ENCODE results near the gene UBXN4.

UBXN4 gene

DNA sequence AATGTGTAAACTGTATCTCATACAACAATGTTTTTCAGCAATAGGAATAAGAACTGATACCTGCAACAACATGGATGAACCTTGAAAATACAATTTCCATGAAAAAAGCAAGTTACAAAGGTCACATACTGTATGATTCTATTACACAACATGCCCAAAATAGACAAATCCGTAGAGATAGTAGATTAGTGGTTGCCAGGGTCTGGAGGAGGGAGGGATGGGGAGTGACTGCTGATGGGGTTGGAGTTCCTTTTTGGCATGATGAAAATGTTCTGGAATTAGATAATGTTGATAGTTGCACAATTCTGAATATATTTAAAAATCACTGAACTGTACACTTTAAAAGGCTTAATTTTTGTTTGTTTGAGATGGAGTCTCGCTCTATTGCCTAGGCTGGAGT, 33.8 kb downstream of the UBXN4 start:
- TF ChIP-seq, protein P1, sequence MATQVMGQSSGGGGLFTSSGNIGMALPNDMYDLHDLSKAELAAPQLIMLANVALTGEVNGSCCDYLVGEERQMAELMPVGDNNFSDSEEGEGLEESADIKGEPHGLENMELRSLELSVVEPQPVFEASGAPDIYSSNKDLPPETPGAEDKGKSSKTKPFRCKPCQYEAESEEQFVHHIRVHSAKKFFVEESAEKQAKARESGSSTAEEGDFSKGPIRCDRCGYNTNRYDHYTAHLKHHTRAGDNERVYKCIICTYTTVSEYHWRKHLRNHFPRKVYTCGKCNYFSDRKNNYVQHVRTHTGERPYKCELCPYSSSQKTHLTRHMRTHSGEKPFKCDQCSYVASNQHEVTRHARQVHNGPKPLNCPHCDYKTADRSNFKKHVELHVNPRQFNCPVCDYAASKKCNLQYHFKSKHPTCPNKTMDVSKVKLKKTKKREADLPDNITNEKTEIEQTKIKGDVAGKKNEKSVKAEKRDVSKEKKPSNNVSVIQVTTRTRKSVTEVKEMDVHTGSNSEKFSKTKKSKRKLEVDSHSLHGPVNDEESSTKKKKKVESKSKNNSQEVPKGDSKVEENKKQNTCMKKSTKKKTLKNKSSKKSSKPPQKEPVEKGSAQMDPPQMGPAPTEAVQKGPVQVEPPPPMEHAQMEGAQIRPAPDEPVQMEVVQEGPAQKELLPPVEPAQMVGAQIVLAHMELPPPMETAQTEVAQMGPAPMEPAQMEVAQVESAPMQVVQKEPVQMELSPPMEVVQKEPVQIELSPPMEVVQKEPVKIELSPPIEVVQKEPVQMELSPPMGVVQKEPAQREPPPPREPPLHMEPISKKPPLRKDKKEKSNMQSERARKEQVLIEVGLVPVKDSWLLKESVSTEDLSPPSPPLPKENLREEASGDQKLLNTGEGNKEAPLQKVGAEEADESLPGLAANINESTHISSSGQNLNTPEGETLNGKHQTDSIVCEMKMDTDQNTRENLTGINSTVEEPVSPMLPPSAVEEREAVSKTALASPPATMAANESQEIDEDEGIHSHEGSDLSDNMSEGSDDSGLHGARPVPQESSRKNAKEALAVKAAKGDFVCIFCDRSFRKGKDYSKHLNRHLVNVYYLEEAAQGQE (IDR thresholded peaks at IDR 0.05; ENCODE audit: insufficient read depth in 1 of 2, low read depth in 2 of 2, low read length in 2 of 2): no peak
- TF ChIP-seq FOXP2 (optimal IDR thresholded peaks at IDR 0.05; ENCODE audit: borderline replicate concordance, extremely low read depth, extremely low read length, insufficient read depth): no peak
- no peak for TF ChIP-seq POLR2AphosphoS5 (IDR thresholded peaks at IDR 0.05; ENCODE audit: low read depth, low read length)
- no peak for TF ChIP-seq SIN3A (IDR thresholded peaks at IDR 0.05; ENCODE audit: borderline replicate concordance, insufficient read depth, low read length)
- no peak for TF ChIP-seq TAF1 (IDR thresholded peaks at IDR 0.05; ENCODE audit: borderline replicate concordance, insufficient read depth, low read length)

DNA sequence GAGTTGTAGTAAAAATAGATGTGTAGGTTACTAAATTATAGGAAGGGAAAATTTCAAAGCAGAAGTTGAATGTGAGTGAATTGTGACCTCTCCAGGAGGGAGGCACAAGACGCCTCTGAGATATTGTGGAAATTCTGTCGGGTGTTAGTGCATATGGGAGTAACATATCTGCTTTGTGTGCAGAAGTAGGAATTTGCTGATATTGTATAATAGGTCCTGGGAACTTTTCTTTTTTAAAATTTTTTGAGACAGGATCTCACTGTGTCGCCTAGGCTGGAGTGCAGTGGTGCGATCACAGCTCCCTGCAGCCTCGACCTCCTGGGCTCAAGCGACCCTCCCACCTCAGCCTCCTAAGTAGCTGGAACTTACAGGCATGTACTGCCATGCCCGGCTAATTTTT, 34.7 kb downstream of the UBXN4 start:
- TF ChIP-seq, protein P1 (IDR thresholded peaks at IDR 0.05; ENCODE audit: insufficient read depth in 1 of 2, low read depth in 2 of 2, low read length in 2 of 2): no peak
- no peak for TF ChIP-seq POLR2AphosphoS5 (IDR thresholded peaks at IDR 0.05; ENCODE audit: low read depth, low read length)
- TF ChIP-seq TAF1 (IDR thresholded peaks at IDR 0.05; ENCODE audit: borderline replicate concordance, insufficient read depth, low read length): no peak
- no peak for TF ChIP-seq SIN3A (IDR thresholded peaks at IDR 0.05; ENCODE audit: borderline replicate concordance, insufficient read depth, low read length)
- TF ChIP-seq FOXP2 (optimal IDR thresholded peaks at IDR 0.05; ENCODE audit: borderline replicate concordance, extremely low read depth, extremely low read length, insufficient read depth): no peak

DNA sequence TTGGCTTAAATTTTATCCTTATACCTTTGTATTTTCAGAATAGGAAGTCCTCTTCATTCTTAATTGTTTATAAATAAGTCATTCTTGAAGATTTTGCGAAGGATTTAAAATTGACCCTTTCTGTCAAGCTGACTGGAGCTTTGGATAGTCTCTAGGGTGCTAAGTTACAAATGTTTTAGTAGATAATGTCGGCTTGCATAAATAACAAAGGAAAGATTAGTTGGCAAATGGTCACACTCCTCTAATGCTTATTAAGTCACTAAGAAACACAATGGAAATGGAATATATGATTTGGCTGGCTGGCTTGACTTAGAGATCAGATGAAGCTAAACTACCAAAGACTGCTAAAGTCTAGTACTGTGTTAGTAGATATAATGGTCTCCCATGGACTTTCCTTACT, 40.6 kb downstream of the UBXN4 start:
- TF ChIP-seq TAF1 (IDR thresholded peaks at IDR 0.05; ENCODE audit: borderline replicate concordance, insufficient read depth, low read length) (no peak), FOXP2 (optimal IDR thresholded peaks at IDR 0.05; ENCODE audit: borderline replicate concordance, extremely low read depth, extremely low read length, insufficient read depth) (no peak), POLR2AphosphoS5 (IDR thresholded peaks at IDR 0.05; ENCODE audit: low read depth, low read length) (no peak), SIN3A (IDR thresholded peaks at IDR 0.05; ENCODE audit: borderline replicate concordance, insufficient read depth, low read length) (no peak)
- TF ChIP-seq, protein P1 (IDR thresholded peaks at IDR 0.05; ENCODE audit: insufficient read depth in 1 of 2, low read depth in 2 of 2, low read length in 2 of 2): no peak

DNA sequence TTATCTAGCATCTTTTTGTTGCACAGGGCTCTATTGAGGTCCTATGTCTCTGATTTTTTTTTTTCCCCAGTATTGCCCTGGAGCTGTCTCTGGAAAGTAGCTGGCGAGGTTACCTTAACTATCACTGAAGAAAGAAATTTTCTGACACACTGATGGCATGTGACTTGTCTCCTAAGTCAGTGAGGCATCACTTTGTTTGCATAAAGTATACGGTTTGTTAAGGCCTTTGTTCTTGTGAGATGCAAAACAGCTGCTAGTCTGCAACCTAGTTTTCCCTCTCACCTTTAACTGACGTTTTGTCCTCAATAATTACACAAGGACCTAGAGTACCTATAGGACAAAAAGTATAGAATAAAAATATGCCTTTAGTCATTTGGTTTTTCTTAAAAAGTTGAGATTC, 41.8 kb downstream of the UBXN4 start:
- TF ChIP-seq SIN3A (IDR thresholded peaks at IDR 0.05; ENCODE audit: borderline replicate concordance, insufficient read depth, low read length): no peak
- no peak for TF ChIP-seq POLR2AphosphoS5 (IDR thresholded peaks at IDR 0.05; ENCODE audit: low read depth, low read length)
- no peak for TF ChIP-seq FOXP2 (optimal IDR thresholded peaks at IDR 0.05; ENCODE audit: borderline replicate concordance, extremely low read depth, extremely low read length, insufficient read depth)
- TF ChIP-seq, protein P1 (IDR thresholded peaks at IDR 0.05; ENCODE audit: insufficient read depth in 1 of 2, low read depth in 2 of 2, low read length in 2 of 2): no peak
- TF ChIP-seq TAF1 (IDR thresholded peaks at IDR 0.05; ENCODE audit: borderline replicate concordance, insufficient read depth, low read length): no peak

DNA sequence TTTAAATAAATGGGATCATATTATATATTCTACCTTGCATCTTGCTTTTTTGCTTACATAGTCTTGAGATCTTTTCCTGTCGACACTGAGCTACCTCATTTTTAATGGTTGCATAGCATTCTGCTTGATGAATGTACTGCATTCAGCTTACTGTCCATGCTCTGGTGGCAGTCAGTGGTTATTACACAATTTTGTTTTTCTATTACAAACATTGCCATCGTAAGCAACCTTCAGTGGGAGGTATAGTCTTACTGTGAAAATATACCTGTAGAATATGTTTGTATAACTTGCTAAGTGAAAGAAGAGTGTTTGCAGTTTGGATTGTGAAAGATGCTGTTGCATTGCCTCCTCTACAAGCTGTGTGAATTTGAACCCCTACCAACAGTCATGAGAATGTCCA, 43.4 kb downstream of the UBXN4 start:
- TF ChIP-seq SIN3A (IDR thresholded peaks at IDR 0.05; ENCODE audit: borderline replicate concordance, insufficient read depth, low read length) (no peak), FOXP2 (optimal IDR thresholded peaks at IDR 0.05; ENCODE audit: borderline replicate concordance, extremely low read depth, extremely low read length, insufficient read depth) (no peak), POLR2AphosphoS5 (IDR thresholded peaks at IDR 0.05; ENCODE audit: low read depth, low read length) (no peak), TAF1 (IDR thresholded peaks at IDR 0.05; ENCODE audit: borderline replicate concordance, insufficient read depth, low read length) (no peak)
- TF ChIP-seq, protein P1 (IDR thresholded peaks at IDR 0.05; ENCODE audit: insufficient read depth in 1 of 2, low read depth in 2 of 2, low read length in 2 of 2): no peak
